ENCODE data around the gene MATN1.
A peak's percentile ranks its signal among the peaks of the same experiment; 100 is the strongest.

The MATN1 gene

GRCh38 chr1:30719406-30720270, 3.7 kb downstream of the MATN1 start:
- peak; percentile 64 for DNase-seq (ENCODE audit: low spot score)

GRCh38 chr1:30718636-30719405, 4.6 kb downstream of the MATN1 start:
- peak; percentile 71 for DNase-seq (ENCODE audit: low spot score)

- peak; percentile 79 for DNase-seq (ENCODE audit: low spot score)
Observed at GRCh38 chr1:30718091-30718635, 5.2 kb downstream of the MATN1 start.

GRCh38 chr1:30716646-30717045, 6.7 kb downstream of the MATN1 start:
- no peak for DNase-seq (ENCODE audit: low spot score)

GRCh38 chr1:30715886-30716285, 7.5 kb downstream of the MATN1 start:
- no peak for DNase-seq (ENCODE audit: low spot score)

GRCh38 chr1:30715216-30715615, 8.2 kb downstream of the MATN1 start:
- DNase-seq (ENCODE audit: low spot score) = no peak

GRCh38 chr1:30714536-30715090, 8.8 kb downstream of the MATN1 start:
- DNase-seq (ENCODE audit: low spot score) = no peak

GRCh38 chr1:30714025-30714424, 9.4 kb downstream of the MATN1 start:
- no peak for DNase-seq (ENCODE audit: low spot score)

- no peak for DNase-seq (ENCODE audit: low spot score)
Observed at GRCh38 chr1:30713311-30713710, 10.1 kb downstream of the MATN1 start.

GRCh38 chr1:30712583-30712982, 10.8 kb downstream of the MATN1 start:
- DNase-seq (ENCODE audit: low spot score) = no peak

- no peak for DNase-seq (ENCODE audit: low spot score)
Observed at GRCh38 chr1:30710407-30710806, 13.0 kb downstream of the MATN1 start.

GRCh38 chr1:30708361-30708728, 15.0 kb downstream of the MATN1 start:
- DNase-seq (ENCODE audit: low spot score) = no peak

- DNase-seq (ENCODE audit: low spot score) = peak; percentile 79
Observed at GRCh38 chr1:30707412-30708360, 15.7 kb downstream of the MATN1 start.

GRCh38 chr1:30706528-30706927, 16.9 kb downstream of the MATN1 start:
- DNase-seq (ENCODE audit: low spot score) = no peak

- no peak for DNase-seq (ENCODE audit: low spot score)
Observed at GRCh38 chr1:30705698-30706097, 17.7 kb downstream of the MATN1 start.

- no peak for DNase-seq (ENCODE audit: low spot score)
Observed at GRCh38 chr1:30704765-30705509, 18.4 kb downstream of the MATN1 start.

- DNase-seq (ENCODE audit: low spot score) = no peak
Observed at GRCh38 chr1:30704271-30704670, 19.1 kb downstream of the MATN1 start.

- DNase-seq (ENCODE audit: low spot score) = no peak
Observed at GRCh38 chr1:30702823-30703222, 20.6 kb downstream of the MATN1 start.

- no peak for DNase-seq (ENCODE audit: low spot score)
Observed at GRCh38 chr1:30701258-30701633, 22.1 kb downstream of the MATN1 start.

- no peak for DNase-seq (ENCODE audit: low spot score)
Observed at GRCh38 chr1:30700528-30701257, 22.7 kb downstream of the MATN1 start.

Data from SK-N-DZ (cell line).